ENCODE results near the gene DNAH7. TPM values are rescaled to one million over a fixed set of nuclear protein-coding genes. Genes with fewer than 3 reads are reported as not detected.

Gene DNAH7
- total RNA-seq, 2 experiments from 2014 or later: 0.07 TPM

DNA sequence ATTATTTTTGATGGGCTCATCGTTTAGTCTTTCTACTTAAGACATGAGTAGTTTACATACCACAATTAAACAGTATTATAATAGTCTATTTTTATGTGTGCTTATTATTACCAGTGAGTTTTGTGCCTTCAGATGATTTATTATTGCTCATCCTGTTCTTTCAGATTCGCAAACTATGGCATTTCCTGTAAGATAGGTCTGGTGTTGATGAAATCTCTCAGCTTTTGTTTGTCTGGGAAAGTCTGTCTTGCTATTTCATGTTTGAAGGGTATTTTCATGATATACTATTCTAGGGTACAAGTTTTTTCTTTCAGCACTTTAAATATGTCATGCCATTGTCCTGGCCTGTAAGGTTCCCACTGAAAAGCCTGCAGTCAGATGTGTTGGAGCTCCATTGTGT lies 101.3 kb downstream of the DNAH7 start:
- TF ChIP-seq, protein P1, sequence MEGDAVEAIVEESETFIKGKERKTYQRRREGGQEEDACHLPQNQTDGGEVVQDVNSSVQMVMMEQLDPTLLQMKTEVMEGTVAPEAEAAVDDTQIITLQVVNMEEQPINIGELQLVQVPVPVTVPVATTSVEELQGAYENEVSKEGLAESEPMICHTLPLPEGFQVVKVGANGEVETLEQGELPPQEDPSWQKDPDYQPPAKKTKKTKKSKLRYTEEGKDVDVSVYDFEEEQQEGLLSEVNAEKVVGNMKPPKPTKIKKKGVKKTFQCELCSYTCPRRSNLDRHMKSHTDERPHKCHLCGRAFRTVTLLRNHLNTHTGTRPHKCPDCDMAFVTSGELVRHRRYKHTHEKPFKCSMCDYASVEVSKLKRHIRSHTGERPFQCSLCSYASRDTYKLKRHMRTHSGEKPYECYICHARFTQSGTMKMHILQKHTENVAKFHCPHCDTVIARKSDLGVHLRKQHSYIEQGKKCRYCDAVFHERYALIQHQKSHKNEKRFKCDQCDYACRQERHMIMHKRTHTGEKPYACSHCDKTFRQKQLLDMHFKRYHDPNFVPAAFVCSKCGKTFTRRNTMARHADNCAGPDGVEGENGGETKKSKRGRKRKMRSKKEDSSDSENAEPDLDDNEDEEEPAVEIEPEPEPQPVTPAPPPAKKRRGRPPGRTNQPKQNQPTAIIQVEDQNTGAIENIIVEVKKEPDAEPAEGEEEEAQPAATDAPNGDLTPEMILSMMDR (IDR thresholded peaks at IDR 0.05): no peak
- H3K9me3 Mint-ChIP-seq: no peaks in the 10 kb centered on the region
- no peak overlapping the region for H3K4me3 Mint-ChIP-seq
- POLR2A ChIA-PET: no interaction called here
- CTCF ChIA-PET: no interaction called here
- no peaks in the 10 kb centered on the region for H3K27me3 Mint-ChIP-seq
- H3K4me1 Mint-ChIP-seq (ENCODE audit: low read depth): no peaks in the 10 kb centered on the region
- ATAC-seq (no peak), DNase-seq (no peak)
- H3K27ac Mint-ChIP-seq: no peak overlapping the region
- intact Hi-C loops (cut with micrococcal nuclease): no loop called here
- H3K36me3 Mint-ChIP-seq (ENCODE audit: low read depth): no peaks in the 10 kb centered on the region

DNA sequence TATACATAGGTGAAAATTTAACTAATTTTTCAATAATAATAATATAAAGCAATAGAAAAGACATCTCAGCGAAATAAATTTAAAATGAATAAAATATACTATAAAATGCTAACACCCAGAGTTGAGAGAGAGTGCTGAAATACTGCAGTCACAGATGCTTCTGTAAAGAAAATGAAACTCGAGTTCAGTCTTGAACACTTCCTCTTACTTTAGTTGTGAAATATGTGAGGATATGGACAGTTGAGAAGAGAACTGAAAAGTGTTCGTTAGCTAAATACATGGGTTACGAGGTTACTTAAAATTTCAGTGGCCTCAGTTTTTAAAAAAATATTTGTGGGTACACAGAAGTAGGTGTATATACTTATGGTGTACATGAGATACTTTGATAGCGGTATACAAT lies 106.8 kb downstream of the DNAH7 start:
- ChIA-PET POLR2A (no interaction called here), CTCF (no interaction called here)
- no peak for DNase-seq
- no peaks in the 10 kb centered on the region for H3K4me1 Mint-ChIP-seq (ENCODE audit: low read depth)
- H3K4me3 Mint-ChIP-seq: no peak overlapping the region
- no peaks in the 10 kb centered on the region for H3K9me3 Mint-ChIP-seq
- TF ChIP-seq, protein P1 (IDR thresholded peaks at IDR 0.05): no peak
- H3K36me3 Mint-ChIP-seq (ENCODE audit: low read depth): no peaks in the 10 kb centered on the region
- intact Hi-C loops (cut with micrococcal nuclease): no loop called here
- H3K27ac Mint-ChIP-seq: no peak overlapping the region
- ATAC-seq: no peak
- H3K27me3 Mint-ChIP-seq: no peaks in the 10 kb centered on the region

DNA sequence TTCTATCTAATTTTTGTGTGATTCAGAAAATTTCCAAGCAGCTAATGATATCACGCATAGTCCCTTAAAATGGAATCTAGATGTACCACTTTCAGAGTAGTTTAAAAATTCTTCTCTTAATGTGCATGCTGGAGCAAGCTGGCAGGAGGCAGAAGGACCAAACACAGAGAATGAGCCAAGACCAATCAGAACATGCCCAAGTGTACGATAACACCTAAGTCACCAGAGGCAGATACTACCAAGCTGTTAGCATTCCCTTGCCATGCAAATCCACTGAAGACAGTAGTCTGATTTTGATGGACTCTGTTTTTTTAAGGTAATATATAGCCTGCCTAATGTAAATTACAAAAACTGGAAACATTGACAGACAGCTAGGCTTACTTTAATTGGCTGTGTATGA lies 109.3 kb downstream of the DNAH7 start:
- CTCF ChIA-PET: no interaction called here
- H3K27me3 Mint-ChIP-seq: no peaks in the 10 kb centered on the region
- TF ChIP-seq, protein P1 (IDR thresholded peaks at IDR 0.05): no peak
- no peak overlapping the region for H3K4me3 Mint-ChIP-seq
- DNase-seq (no peak), ATAC-seq (no peak)
- intact Hi-C loops (cut with micrococcal nuclease): no loop called here
- H3K36me3 Mint-ChIP-seq (ENCODE audit: low read depth): no peaks in the 10 kb centered on the region
- H3K9me3 Mint-ChIP-seq: no peaks in the 10 kb centered on the region
- H3K27ac Mint-ChIP-seq: no peak overlapping the region
- POLR2A ChIA-PET: no interaction called here
- H3K4me1 Mint-ChIP-seq (ENCODE audit: low read depth): no peaks in the 10 kb centered on the region

DNA sequence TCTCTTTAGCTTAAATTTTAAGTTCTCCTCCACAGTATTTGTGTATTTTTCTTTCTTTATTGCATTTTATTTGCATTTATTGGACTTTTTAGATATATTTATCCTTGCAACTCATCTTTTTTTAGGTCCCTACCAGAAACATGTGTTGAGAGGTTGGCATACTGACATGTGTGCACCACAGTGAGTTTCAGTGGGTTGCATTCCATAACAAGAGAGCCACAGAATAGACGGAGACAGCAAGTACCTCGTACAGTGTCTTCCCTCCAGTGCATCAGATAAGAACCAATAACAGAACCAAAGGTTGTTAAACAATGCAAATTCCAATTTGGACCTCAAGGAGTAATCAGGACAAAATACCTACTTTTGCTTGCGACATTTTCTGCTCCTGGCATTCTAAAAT lies 111.9 kb downstream of the DNAH7 start:
- TF ChIP-seq, protein P1 (IDR thresholded peaks at IDR 0.05): no peak
- POLR2A ChIA-PET: no interaction called here
- CTCF ChIA-PET: interaction anchor here (0.7 to 1.0 kb wide), 2 partner anchors 110 to 1251 kb away, joined by 3 read pairs; no protein-coding TSS in a partner anchor
- intact Hi-C loops (cut with micrococcal nuclease): no loop called here
- DNase-seq (no peak), ATAC-seq (no peak)
- H3K4me3 Mint-ChIP-seq: no peak overlapping the region
- H3K9me3 Mint-ChIP-seq: peaks cover 4% of the 10 kb centered on the region
- H3K36me3 Mint-ChIP-seq (ENCODE audit: low read depth): no peaks in the 10 kb centered on the region
- H3K4me1 Mint-ChIP-seq (ENCODE audit: low read depth): no peaks in the 10 kb centered on the region
- no peak overlapping the region for H3K27ac Mint-ChIP-seq
- H3K27me3 Mint-ChIP-seq: no peaks in the 10 kb centered on the region

DNA sequence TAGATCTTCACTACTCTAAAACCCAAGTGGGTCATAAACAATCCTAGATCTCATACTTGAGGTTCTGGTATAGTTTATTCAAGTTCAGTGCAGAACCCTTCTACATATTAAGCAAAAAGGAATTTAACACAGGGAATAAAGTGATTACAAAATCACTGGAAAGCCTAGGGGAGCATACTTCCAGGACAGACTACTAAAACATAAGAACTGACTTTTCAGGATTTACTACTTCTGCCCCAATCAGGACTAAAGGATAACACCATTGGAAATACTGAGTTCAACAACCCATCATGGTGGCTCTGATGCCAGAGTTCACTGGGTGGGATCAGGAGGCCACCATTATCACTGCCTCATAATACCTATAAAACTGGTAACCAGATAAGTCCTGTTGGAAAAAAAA lies 123.6 kb downstream of the DNAH7 start:
- Mint-ChIP-seq H3K27ac (no peak overlapping the region), H3K4me1 (ENCODE audit: low read depth) (no peaks in the 10 kb centered on the region), H3K27me3 (peaks cover 1% of the 10 kb centered on the region), H3K36me3 (ENCODE audit: low read depth) (no peaks in the 10 kb centered on the region), H3K4me3 (no peak overlapping the region), H3K9me3 (peaks cover 8% of the 10 kb centered on the region)
- TF ChIP-seq, protein P1 (IDR thresholded peaks at IDR 0.05): no peak
- no peak for DNase-seq
- ChIA-PET POLR2A (no interaction called here), CTCF (no interaction called here)
- intact Hi-C loops (cut with micrococcal nuclease): no loop called here
- ATAC-seq: no peak

Data from activated CD8-positive, alpha-beta T cell treated with anti-CD3 and anti-CD28 coated beads for 36 hours (primary cell).